Subcutaneous abdominal adipose tissue (tissue), 5 donors: ENCODE results near the gene TMEM62.
"Not testable (repeated sequence)": the region's sequence is repeated elsewhere in the genome, so short reads cannot be mapped to it uniquely, and the experiment has no call there.

ENCODE experiments used
- H3K27ac ChIP-seq: one replicate; pipeline ENCODE4 v1.7.0; 2013; ENCODE audit warnings: low read depth, mild to moderate bottlenecking, inconsistent platforms, low read length, moderate library complexity
- H3K27me3 ChIP-seq, 5 donors: one replicate each; pipeline ENCODE4 v1.7.0; 2013; ENCODE audit warnings: low read length in 5 of 5, inconsistent platforms in 1 of 5; ENCODE audit not compliant: control insufficient read depth in 5 of 5, insufficient read depth in 4 of 5
- H3K36me3 ChIP-seq, 5 donors: one replicate each; pipeline ENCODE4 v1.7.0; 2013; ENCODE audit warnings: low read length in 5 of 5; ENCODE audit not compliant: control insufficient read depth in 5 of 5, insufficient read depth in 5 of 5
- H3K4me1 ChIP-seq, 5 donors: one replicate each; pipeline ENCODE4 v1.7.0; 2013; ENCODE audit warnings: low read length in 5 of 5, mild to moderate bottlenecking in 3 of 5, moderate library complexity in 1 of 5; ENCODE audit not compliant: control insufficient read depth in 5 of 5, insufficient read depth in 5 of 5
- H3K4me3 ChIP-seq, 5 donors: one replicate each; pipeline ENCODE4 v1.7.0; 2013; ENCODE audit warnings: low read length in 5 of 5, low read depth in 1 of 5
- H3K9ac ChIP-seq, 5 donors: one replicate each; pipeline ENCODE4 v1.7.0; 2013; ENCODE audit warnings: low read length in 5 of 5, mild to moderate bottlenecking in 4 of 5, moderate library complexity in 3 of 5
- H3K9me3 ChIP-seq, 5 donors: one replicate each; pipeline ENCODE4 v1.7.0; 2013; ENCODE audit warnings: low read length in 5 of 5; ENCODE audit not compliant: control insufficient read depth in 5 of 5
- donor health status: healthy.
- donor health status: healthy.
- donor health status: healthy.
- donor health status: healthy.
- donor health status: healthy.

The TMEM62 gene

DNA sequence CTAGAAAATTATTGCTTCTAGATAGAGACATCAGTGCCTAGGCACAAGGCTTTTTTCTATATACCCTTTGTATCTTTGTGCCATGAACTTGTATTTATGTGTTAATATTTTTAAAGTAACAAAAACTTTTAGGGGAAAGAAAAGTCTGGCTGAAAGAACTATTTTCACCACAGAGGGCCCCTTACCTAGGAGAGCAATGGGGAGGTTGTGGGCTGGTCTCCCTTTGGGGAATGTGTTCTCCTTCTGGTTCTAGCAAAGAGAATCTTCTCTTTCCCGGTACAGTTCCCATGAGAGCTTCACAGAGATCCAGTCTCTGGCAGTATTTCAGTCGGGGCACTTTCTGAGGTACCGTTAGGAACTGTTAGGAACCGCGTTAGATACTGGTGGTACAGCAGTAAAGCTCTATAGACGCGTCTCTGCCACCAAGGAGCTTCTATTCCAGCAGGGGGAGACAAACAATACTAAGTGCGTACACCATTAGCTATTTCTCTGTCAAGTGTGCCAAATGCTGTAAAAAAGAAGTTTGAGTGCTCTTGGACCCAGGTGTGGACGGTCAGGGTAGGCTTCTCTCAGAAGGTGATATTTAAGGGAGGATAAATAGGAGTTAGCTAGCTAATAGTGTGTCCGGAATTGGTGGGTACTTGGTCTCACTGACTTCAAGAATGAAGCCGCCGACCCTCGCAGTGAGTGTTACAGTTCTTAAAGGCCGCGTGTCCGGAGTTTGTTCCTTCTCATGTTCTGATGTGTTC, 92.0 kb downstream of the TMEM62 start:
- Histone ChIP-seq H3K4me3 (no peak overlapping the region), H3K9me3 (no peaks in the 10 kb centered on the region), H3K27me3 (no peaks in the 10 kb centered on the region), H3K9ac (no peak overlapping the region), H3K4me1 (peaks cover 0 to 23% (median 18%) of the 10 kb centered on the region in 5 donors), H3K27ac (no peak overlapping the region), H3K36me3 (no peaks in the 10 kb centered on the region)

DNA sequence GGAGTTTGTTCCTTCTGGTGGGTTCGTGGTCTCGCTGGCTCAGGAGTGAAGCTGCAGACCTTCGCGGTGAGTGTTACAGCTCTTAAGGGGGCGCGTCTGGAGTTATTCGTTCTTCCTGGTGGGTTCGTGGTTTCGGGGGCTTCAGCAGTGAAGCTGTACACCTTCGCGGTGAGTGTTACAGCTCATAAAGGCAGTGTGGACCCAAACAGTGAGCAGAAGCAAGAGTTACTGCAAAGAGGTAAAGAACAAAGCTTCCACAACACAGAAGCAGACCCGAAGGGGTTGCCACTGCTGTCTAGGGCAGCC, 92.5 kb downstream of the TMEM62 start:
- H3K9ac ChIP-seq: not testable (repeated sequence)

DNA sequence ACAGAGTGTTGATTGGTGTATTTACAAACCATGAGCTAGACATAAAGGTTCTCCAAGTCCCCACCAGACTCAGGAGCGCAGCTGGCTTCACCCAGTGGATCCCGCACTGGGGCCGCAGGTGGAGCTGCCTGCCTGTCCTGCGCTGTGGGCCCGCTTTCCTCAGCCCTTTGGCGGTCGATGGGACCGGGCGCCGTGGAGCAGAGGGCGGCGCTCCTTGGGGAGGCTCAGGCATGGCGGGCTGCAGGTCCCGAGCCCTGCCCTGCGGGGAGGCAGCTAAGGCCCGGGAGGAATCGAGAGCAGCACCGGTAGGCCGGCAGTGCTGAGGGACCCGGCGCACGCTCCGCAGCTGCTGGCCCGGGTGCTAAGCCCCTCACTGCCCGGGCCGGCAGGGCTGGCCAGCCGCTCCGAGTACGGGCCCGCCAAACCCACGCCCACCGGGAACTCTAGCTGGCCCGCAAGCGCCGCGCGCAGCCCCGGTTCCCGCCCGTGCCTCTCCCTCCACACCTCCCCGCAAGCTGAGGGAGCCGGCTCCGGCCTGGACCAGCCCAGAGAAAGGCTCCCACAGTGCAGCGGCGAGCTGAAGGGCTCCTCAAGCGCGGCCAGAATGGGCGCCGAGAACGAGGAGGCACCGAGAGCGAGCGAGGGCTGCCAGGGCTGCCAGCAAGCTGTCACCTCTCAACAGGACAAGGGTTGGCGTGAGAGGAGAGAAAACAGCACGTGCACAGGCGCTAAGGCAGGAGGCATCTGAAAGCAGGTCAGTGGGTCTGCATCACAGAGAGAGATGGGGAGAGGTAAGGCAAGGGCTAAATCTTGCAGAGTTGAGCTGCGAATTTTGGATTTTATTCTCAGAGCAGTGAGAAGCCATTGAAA, 93.3 kb downstream of the TMEM62 start:
- Histone ChIP-seq H3K4me1 (peaks cover 0 to 25% (median 22%) of the 10 kb centered on the region in 5 donors), H3K9me3 (no peaks in the 10 kb centered on the region), H3K27me3 (no peaks in the 10 kb centered on the region), H3K36me3 (no peaks in the 10 kb centered on the region), H3K9ac (no peak overlapping the region), H3K27ac (no peak overlapping the region), H3K4me3 (no peak overlapping the region)

More for the DNA sequence above, 92.5 kb downstream of the TMEM62 start:
- H3K27me3 ChIP-seq, H3K36me3 ChIP-seq, H3K4me3 ChIP-seq, H3K27ac ChIP-seq, H3K9me3 ChIP-seq: not testable (repeated sequence)
- H3K4me1 ChIP-seq: peaks cover 0 to 24% (median 20%) of the 10 kb centered on the region in 5 donors

- Histone ChIP-seq H3K4me3 (no peak overlapping the region), H3K36me3 (no peaks in the 10 kb centered on the region), H3K27me3 (no peaks in the 10 kb centered on the region), H3K4me1 (peaks cover 0 to 40% (median 32%) of the 10 kb centered on the region in 5 donors), H3K27ac (no peak overlapping the region), H3K9ac (no peak overlapping the region), H3K9me3 (no peaks in the 10 kb centered on the region)
These were observed 96.6 kb downstream of the TMEM62 start for GRCh38 chr15:43229977-43230376.

GRCh38 chr15:43230640-43231115, 97.3 kb downstream of the TMEM62 start:
- Histone ChIP-seq H3K4me3 (no peak overlapping the region), H3K27ac (peak overlapping the region; percentile 86), H3K36me3 (no peaks in the 10 kb centered on the region), H3K4me1 (peaks cover 0 to 40% (median 29%) of the 10 kb centered on the region in 5 donors), H3K9me3 (no peaks in the 10 kb centered on the region), H3K9ac (peak overlapping the region in 2 of 5 donors; percentile 15 to 56), H3K27me3 (no peaks in the 10 kb centered on the region)

DNA sequence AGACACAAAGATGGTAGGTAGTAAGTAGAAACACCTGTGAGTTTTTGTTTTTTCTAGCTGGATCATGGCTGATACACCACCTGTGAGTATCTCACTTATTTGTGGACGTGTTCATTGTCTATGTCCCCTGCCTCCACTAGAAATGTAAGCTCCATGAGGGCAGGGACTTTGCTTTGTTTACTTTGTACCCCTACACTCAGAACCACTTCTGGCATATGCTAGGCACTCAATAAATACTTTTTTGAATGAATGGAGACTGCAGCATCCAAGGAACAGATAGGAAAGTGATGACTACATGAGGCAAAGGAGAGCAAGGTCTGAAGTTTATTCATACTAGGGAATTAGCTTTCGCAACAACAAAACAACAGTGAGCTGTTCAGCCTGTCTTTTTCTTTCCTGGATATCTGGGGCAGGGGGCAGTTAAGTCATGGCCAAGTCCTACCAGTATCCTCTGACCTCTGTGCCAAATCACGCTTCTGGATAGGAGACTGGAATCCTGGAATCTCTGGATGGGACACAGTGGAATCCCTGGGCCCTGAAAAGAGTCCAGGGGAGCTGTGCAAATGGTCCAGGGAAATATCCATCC, 99.0 kb downstream of the TMEM62 start:
- no peak overlapping the region for H3K27ac ChIP-seq
- H3K36me3 ChIP-seq: no peaks in the 10 kb centered on the region
- no peak overlapping the region for H3K4me3 ChIP-seq
- no peaks in the 10 kb centered on the region for H3K9me3 ChIP-seq
- H3K4me1 ChIP-seq: peaks cover 0 to 40% (median 29%) of the 10 kb centered on the region in 5 donors
- peak overlapping the region in 1 of 5 donors; percentile 27 for H3K9ac ChIP-seq
- H3K27me3 ChIP-seq: no peaks in the 10 kb centered on the region
